ENCODE results near the gene ZNF195. TPM values are rescaled to one million over a fixed set of nuclear protein-coding genes. Genes with fewer than 3 reads are reported as not detected.
A peak's percentile ranks its signal among the peaks of the same experiment; 100 is the strongest.

ZNF195 gene
- total RNA-seq, 1 experiment from 2014 or later: 85.5 TPM

- no peak for TF ChIP-seq ZNF281 (CRISPR knock-in tag; IDR thresholded peaks at IDR 0.05)
Observed at GRCh38 chr11:3381794-3382193, 2.8 kb upstream of the ZNF195 start (continued).

- H3K36me3 Mint-ChIP-seq: peaks cover 68% of the 10 kb centered on the region
- peak overlapping the region; percentile 96 for H3K27ac Mint-ChIP-seq
- POLR2A ChIA-PET: no interaction called here
- TF ChIP-seq ZNF263 (CRISPR knock-in tag; IDR thresholded peaks at IDR 0.05; ENCODE audit: low read depth) (no peak), ZNF232 (CRISPR knock-in tag; IDR thresholded peaks at IDR 0.05) (no peak), ATF1 (CRISPR knock-in tag; IDR thresholded peaks at IDR 0.05) (no peak), ZBTB21 (CRISPR knock-in tag; IDR thresholded peaks at IDR 0.05; ENCODE audit: borderline replicate concordance) (no peak), TCF7 (CRISPR knock-in tag; IDR thresholded peaks at IDR 0.05; ENCODE audit: low read depth) (no peak), NR3C1 (CRISPR knock-in tag; conservative IDR thresholded peaks at IDR 0.05; ENCODE audit: low read depth) (no peak), SMAD3 (CRISPR knock-in tag; IDR thresholded peaks at IDR 0.05; ENCODE audit: borderline replicate concordance) (no peak), EMX1 (CRISPR knock-in tag; IDR thresholded peaks at IDR 0.05) (no peak), ESRRA (CRISPR knock-in tag; IDR thresholded peaks at IDR 0.05; ENCODE audit: borderline replicate concordance) (no peak), FOXK1 (CRISPR knock-in tag; IDR thresholded peaks at IDR 0.05) (no peak), NR1H2 (CRISPR knock-in tag; IDR thresholded peaks at IDR 0.05) (no peak), HMGA2 (CRISPR knock-in tag; IDR thresholded peaks at IDR 0.05) (no peak), AFF4 (CRISPR knock-in tag; IDR thresholded peaks at IDR 0.05; ENCODE audit: borderline replicate concordance) (no peak), E2F1 (CRISPR knock-in tag; IDR thresholded peaks at IDR 0.05) (no peak), AR (CRISPR knock-in tag; IDR thresholded peaks at IDR 0.05) (no peak), ZMAT4 (CRISPR knock-in tag; IDR thresholded peaks at IDR 0.05) (no peak), MLX (CRISPR knock-in tag; IDR thresholded peaks at IDR 0.05) (no peak), USF2 (CRISPR knock-in tag; IDR thresholded peaks at IDR 0.05) (no peak), MAX (CRISPR knock-in tag; IDR thresholded peaks at IDR 0.05) (no peak)
- DNase-seq (ENCODE audit: low spot score) (peak; percentile 67), ATAC-seq (peak; percentile 16)
- H3K4me3 Mint-ChIP-seq: peak overlapping the region; percentile 99
- peaks cover 3% of the 10 kb centered on the region; the same call in 1 of the 2 replicates for H3K9me3 Mint-ChIP-seq
- peaks cover 51% of the 10 kb centered on the region for H3K4me1 Mint-ChIP-seq
- H3K27me3 Mint-ChIP-seq (ENCODE audit: low read depth): no peaks in the 10 kb centered on the region; the same call in 1 of the 2 replicates
- CTCF ChIA-PET: interaction anchor here (1.2 to 5.3 kb wide), 3 partner anchors 28 to 40 kb away, joined by 4 to 42 read pairs (median 37); no protein-coding TSS in a partner anchor
Observed at GRCh38 chr11:3380706-3381545, 2.0 kb upstream of the ZNF195 start.

Measured in WTC11 (cell line).